ENCODE data around the gene BCAR1.

DNA sequence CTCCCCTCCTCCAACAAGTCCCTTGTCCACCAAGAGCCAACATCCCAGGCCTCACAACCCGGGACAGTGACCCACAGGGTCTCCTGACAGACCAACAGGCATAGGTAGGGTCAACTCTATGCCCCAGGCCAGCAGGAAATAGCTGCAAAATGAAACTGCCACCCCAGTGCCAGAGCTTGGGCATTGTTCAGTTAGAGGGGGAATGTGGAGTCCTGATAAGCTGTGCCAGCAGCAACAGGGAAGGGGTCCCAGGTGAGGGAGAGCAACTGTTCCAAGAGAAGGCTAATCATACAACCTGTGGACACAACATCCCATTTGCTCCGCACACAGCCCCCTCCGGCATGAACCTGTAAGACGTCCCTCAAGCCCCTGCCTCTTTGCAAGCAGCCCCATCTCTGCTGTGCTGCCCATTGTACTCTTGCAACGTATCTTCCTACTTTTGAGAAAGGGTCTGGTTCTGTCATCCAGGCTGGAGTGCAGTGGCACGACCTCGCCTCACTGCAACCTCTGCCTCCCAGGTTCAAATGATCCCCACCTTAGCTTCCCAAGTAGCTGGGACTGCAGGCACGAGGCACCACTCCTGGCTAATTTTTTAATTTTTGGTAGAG lies 61.7 kb downstream of the BCAR1 start:
- TF ChIP-seq EZH2 (IDR thresholded peaks at IDR 0.05; ENCODE audit: low read length) (no peak), CTCF (optimal IDR thresholded peaks at IDR 0.05 in 1 of 3, IDR thresholded peaks at IDR 0.05 in 1 of 3, conservative IDR thresholded peaks at IDR 0.05 in 1 of 3; ENCODE audit: extremely low read depth in 1 of 3, insufficient read depth in 2 of 3, low read length in 3 of 3) (no peak)

Data from keratinocyte (primary cell).